AG10803 (cell line): ENCODE measurements around the gene TBC1D22A.

ENCODE experiments used
- DNase-seq: peaks from one replicate; pipeline ENCODE4 v3.0.0; 2010; ENCODE audit warnings: low read depth
- H3K4me3 ChIP-seq: 2 replicates; pipeline ENCODE4 v1.5.1; 2011; ENCODE audit warnings: mild to moderate bottlenecking, low read length, control low read depth
- TF ChIP-seq, protein P1 (sequence below): conservative IDR thresholded peaks from 2 replicates; pipeline ENCODE4 v1.5.1; 2011; ENCODE audit warnings: mild to moderate bottlenecking, low read length, control low read depth, inconsistent platforms

Gene TBC1D22A

GRCh38 chr22:46937939-46938338 lies 175.5 kb downstream of the TBC1D22A start:
- no peak for DNase-seq
- TF ChIP-seq, protein P1, sequence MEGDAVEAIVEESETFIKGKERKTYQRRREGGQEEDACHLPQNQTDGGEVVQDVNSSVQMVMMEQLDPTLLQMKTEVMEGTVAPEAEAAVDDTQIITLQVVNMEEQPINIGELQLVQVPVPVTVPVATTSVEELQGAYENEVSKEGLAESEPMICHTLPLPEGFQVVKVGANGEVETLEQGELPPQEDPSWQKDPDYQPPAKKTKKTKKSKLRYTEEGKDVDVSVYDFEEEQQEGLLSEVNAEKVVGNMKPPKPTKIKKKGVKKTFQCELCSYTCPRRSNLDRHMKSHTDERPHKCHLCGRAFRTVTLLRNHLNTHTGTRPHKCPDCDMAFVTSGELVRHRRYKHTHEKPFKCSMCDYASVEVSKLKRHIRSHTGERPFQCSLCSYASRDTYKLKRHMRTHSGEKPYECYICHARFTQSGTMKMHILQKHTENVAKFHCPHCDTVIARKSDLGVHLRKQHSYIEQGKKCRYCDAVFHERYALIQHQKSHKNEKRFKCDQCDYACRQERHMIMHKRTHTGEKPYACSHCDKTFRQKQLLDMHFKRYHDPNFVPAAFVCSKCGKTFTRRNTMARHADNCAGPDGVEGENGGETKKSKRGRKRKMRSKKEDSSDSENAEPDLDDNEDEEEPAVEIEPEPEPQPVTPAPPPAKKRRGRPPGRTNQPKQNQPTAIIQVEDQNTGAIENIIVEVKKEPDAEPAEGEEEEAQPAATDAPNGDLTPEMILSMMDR, result no peak
- H3K4me3 ChIP-seq, result no peak overlapping the region

DNA sequence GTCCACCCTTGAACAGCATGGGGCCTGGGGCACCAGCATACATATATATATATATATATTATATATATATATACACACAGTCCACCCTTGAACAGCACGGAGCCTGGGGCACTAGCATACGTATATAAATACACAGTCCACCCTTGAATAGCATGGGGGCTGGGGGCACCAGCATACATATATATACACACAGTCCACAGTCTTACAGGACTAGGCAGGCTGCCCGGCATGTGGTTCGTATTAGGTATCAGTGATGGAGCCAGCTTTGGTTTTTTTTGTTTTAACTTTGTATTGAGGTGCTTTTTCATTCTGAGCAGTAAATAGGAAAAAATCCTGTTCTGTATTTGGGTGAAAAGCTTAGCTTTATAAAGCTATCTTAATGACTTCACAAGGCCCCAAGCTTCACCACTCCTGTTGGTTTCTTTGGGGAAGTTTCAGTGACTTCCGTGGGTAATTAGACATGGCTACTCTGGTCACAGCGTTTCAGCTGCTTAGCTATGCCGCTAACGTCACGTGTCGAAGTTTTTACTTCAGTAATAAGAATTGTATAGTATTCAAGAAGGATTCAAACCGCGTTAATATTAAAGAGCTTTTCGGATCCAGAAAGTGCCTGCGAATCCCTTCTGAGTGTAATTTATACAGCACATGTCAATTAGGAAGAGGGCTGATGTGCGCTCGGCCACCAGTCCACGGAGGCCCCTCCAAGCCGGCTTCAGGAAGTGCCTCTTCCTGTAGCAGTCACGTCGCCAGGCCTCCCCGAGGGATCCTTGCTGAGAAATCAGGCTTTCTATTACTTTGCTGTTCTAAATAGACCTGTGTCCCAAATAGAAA lies 179.7 kb downstream of the TBC1D22A start:
- TF ChIP-seq, protein P1, result no peak
- no peak overlapping the region for H3K4me3 ChIP-seq
- DNase-seq, result peak; percentile 44

DNA sequence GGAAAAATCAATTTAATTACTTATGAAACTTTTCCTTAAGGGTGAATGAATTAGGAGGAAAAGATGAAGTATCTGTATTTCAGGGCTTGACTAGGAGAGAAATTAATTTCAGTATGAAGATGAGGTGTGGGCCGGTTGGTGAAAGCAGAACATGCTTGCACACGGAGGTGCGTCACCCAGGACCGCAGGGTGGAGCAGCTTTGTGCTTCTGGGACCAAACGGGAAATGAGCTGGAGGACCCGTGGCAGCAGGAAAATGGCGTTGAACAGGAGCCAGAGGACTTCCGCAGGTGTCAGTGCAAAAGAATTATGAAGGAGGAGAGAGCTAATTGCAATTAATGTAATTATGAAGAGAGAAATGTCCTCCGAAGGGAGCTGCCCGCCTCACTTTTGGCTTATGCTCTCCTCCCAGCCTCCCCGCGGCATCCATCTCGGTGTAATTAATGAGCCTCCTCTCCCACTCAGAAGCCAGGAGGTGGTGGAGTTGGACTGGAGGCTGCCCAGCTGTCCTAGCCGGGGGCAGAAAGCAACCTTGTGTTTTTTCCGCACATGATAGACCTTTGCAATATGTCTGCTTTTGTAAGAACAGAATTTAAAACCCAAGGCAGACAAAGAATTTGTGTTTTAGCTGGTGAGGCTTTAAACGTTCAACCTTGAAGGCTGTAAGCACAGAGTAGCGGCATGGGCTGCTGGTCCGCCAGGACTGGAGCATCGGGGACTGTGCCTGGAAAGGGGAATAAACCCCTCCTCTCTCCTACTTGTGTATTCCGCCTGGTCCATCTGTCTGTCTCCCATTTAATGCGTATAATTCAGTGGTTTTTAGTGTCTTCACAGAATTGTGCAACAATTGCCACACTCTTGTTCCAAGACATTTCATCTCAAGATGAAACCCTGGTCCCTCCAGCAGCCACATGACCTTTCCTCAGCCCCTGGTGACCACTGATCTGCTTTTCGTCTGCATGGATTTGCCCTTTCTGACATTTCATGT lies 180.6 kb downstream of the TBC1D22A start:
- TF ChIP-seq, protein P1, result no peak
- H3K4me3 ChIP-seq, result no peak overlapping the region
- no peak for DNase-seq

- H3K4me3 ChIP-seq, result no peak overlapping the region
- TF ChIP-seq, protein P1, result no peak
- no peak for DNase-seq
Measured at GRCh38 chr22:46945481-46945880, 183.0 kb downstream of the TBC1D22A start.

GRCh38 chr22:46946383-46946962 lies 184.0 kb downstream of the TBC1D22A start:
- no peak overlapping the region for H3K4me3 ChIP-seq
- no peak for DNase-seq
- TF ChIP-seq, protein P1, result no peak

- H3K4me3 ChIP-seq, result no peak overlapping the region
- TF ChIP-seq, protein P1, result no peak
- DNase-seq, result no peak
Measured at GRCh38 chr22:46947516-46948257, 185.2 kb downstream of the TBC1D22A start.
